Spleen (tissue), 7 donors: Measurements from ENCODE around the gene CHD9.

ENCODE experiments used
- CTCF ChIP-seq, 11 experiments: fragments of 200-600 bp in 7 of 11; fragments of 450-650 bp in 4 of 11; sonication (generic) in 4 of 11; IDR thresholded peaks in 8 of 11; conservative IDR thresholded peaks in 3 of 11; 1 replicate in 7 of 11; 2 replicates in 4 of 11; pipeline versions ENCODE4 v1.4.0 to v1.8.0; 2016 to 2021; ENCODE audit warnings: antibody characterized with exemption in 11 of 11, inconsistent platforms in 4 of 11, mild to moderate bottlenecking in 1 of 11
- POLR2A ChIP-seq, 3 donors: fragments of 450-650 bp; IDR thresholded peaks; one replicate each; pipeline ENCODE4 v1.5.1; 2017; ENCODE audit warnings: antibody characterized with exemption in 3 of 3, mild to moderate bottlenecking in 1 of 3
- donor health status: DM: no; HTN: no; CAD: no; lungs with moderate emphysema.
- donor health status: DM: no; HTN: no; CAD: no.
- donor health status: DM: no; HTN: no; CAD: no.

DNA sequence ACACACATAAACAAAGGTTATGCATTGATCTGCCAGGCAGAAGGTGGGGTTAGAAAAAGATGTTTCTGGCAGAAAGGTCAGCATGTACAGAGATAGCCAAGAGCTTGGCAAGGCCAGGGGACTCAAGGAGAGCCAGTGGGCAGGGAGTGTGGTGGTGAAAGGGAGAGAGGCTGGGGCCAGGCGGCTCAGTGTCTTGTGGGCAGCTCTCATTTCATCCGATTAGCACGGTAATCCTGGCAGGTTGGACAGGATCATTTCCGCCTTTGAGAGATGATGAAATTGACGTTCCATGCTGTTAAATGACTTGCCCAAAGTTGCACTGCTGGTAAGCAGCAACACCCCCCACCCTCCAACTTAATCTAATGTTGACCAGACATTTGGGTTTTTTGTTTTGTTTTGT lies 3.6 kb downstream of the CHD9 start:
- TF ChIP-seq POLR2A (IDR thresholded peaks at IDR 0.05) (no peak), CTCF (IDR thresholded peaks at IDR 0.05 in 8 of 11, conservative IDR thresholded peaks at IDR 0.05 in 3 of 11) (no peak)
